ENCODE results near the gene AGXT2.

AGXT2 gene

DNA sequence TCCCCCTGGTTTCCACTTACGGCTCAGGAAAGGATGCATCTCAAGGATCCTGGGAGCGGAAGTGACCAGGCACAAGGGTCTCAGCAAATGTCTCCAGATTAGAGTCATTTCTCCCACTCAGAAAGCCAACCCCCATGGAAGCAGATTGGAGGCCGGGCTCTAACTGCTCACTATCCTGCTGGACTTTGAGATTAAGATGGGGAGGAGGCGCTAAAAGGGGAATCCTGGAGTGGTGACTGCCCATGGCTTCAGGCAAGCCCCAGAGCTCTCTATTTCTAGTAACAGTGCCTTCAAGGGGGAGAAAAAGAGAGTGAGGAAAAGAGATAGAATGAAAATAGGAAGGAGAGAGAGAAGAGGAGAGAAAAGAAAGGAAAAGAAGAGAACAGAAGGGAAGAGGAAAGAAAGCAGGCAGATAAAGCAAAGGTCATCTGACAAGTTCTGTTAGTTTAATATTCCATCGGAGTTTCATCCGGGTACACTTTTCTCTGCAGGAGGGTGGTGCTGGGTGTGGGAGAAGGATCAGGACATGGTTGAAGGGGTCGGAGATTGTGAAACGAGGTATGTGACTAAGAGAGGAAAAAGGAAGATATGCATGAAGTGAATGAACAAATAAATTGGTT lies at the start of gene AGXT2:
Gene AGXT2 (minus strand): TSS at position 165 of the 620 bp plus-strand sequence. CDS start 57 bp downstream, at position 108.
- TF ChIP-seq ESRRG (CRISPR knock-in tag; IDR thresholded peaks at IDR 0.05) (no peak), ZFP3 (CRISPR knock-in tag; IDR thresholded peaks at IDR 0.05) (no peak), TOX (CRISPR knock-in tag; IDR thresholded peaks at IDR 0.05; ENCODE audit: borderline replicate concordance) (no peak), ZC3H10 (CRISPR knock-in tag; IDR thresholded peaks at IDR 0.05) (no peak), ARNTL (CRISPR knock-in tag; IDR thresholded peaks at IDR 0.05; ENCODE audit: borderline replicate concordance, low read depth) (no peak), RARB (CRISPR knock-in tag; IDR thresholded peaks at IDR 0.05) (no peak), ZFP30 (CRISPR knock-in tag; IDR thresholded peaks at IDR 0.05) (no peak), ZNF565 (CRISPR knock-in tag; conservative IDR thresholded peaks at IDR 0.05; ENCODE audit: low read depth) (no peak), TSHZ2 (CRISPR knock-in tag; IDR thresholded peaks at IDR 0.05) (no peak), CSRNP3 (CRISPR knock-in tag; IDR thresholded peaks at IDR 0.05) (no peak), TCF4 (CRISPR knock-in tag; IDR thresholded peaks at IDR 0.05; ENCODE audit: borderline replicate concordance) (no peak), OSR1 (CRISPR knock-in tag; IDR thresholded peaks at IDR 0.05) (no peak), BACH2 (CRISPR knock-in tag; IDR thresholded peaks at IDR 0.05; ENCODE audit: borderline replicate concordance) (no peak)
- no peak for ATAC-seq

DNA sequence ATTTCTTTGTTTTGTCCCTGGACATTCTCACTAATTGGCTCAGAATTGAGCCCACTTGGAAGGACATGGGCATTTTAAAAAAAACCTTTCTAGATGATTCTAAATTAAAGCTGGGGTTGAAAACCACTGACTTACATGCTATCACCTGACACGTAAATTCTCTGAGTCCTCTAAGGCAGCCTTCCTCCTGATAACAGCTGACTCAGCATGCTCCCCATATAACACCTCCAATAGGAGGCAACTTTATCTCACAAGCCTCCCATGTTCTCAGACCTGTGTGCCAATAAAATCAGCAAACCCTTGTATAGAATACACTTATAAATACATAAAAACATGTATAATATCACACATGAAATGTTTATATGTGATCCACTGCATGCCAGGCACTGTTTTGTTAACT lies 49.2 kb upstream of the AGXT2 start:
- ATAC-seq = no peak
- no peak for TF ChIP-seq ZFP30 (CRISPR knock-in tag; IDR thresholded peaks at IDR 0.05)
- TF ChIP-seq, protein P1, sequence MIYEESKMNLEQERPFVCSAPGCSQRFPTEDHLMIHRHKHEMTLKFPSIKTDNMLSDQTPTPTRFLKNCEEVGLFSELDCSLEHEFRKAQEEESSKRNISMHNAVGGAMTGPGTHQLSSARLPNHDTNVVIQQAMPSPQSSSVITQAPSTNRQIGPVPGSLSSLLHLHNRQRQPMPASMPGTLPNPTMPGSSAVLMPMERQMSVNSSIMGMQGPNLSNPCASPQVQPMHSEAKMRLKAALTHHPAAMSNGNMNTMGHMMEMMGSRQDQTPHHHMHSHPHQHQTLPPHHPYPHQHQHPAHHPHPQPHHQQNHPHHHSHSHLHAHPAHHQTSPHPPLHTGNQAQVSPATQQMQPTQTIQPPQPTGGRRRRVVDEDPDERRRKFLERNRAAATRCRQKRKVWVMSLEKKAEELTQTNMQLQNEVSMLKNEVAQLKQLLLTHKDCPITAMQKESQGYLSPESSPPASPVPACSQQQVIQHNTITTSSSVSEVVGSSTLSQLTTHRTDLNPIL (CRISPR knock-in tag; IDR thresholded peaks at IDR 0.05; ENCODE audit: low read depth) = no peak
- TF ChIP-seq ISL1 (CRISPR knock-in tag; IDR thresholded peaks at IDR 0.05) = no peak
- TF ChIP-seq CSDC2 (CRISPR knock-in tag; IDR thresholded peaks at IDR 0.05) = no peak
- TF ChIP-seq ZNF70 (CRISPR knock-in tag; IDR thresholded peaks at IDR 0.05) = no peak
- TF ChIP-seq TCF4 (CRISPR knock-in tag; IDR thresholded peaks at IDR 0.05; ENCODE audit: borderline replicate concordance) = no peak
- no peak for TF ChIP-seq ZFP3 (CRISPR knock-in tag; IDR thresholded peaks at IDR 0.05)
- no peak for TF ChIP-seq TSHZ2 (CRISPR knock-in tag; IDR thresholded peaks at IDR 0.05)
- no peak for TF ChIP-seq PPARA (CRISPR knock-in tag; IDR thresholded peaks at IDR 0.05; ENCODE audit: borderline replicate concordance)
- TF ChIP-seq BACH2 (CRISPR knock-in tag; IDR thresholded peaks at IDR 0.05; ENCODE audit: borderline replicate concordance) = no peak
- no peak for TF ChIP-seq ZNF8 (CRISPR knock-in tag; IDR thresholded peaks at IDR 0.05)
- TF ChIP-seq SNAI2 (CRISPR knock-in tag; IDR thresholded peaks at IDR 0.05) = no peak
- TF ChIP-seq CSRNP3 (CRISPR knock-in tag; IDR thresholded peaks at IDR 0.05) = no peak
- no peak for TF ChIP-seq ESRRG (CRISPR knock-in tag; IDR thresholded peaks at IDR 0.05)
- TF ChIP-seq ZNF565 (CRISPR knock-in tag; conservative IDR thresholded peaks at IDR 0.05; ENCODE audit: low read depth) = no peak
- no peak for TF ChIP-seq ZC3H10 (CRISPR knock-in tag; IDR thresholded peaks at IDR 0.05)
- no peak for TF ChIP-seq TOX (CRISPR knock-in tag; IDR thresholded peaks at IDR 0.05; ENCODE audit: borderline replicate concordance)
- no peak for TF ChIP-seq ARNTL (CRISPR knock-in tag; IDR thresholded peaks at IDR 0.05; ENCODE audit: borderline replicate concordance, low read depth)
- no peak for TF ChIP-seq OSR1 (CRISPR knock-in tag; IDR thresholded peaks at IDR 0.05)
- no peak for TF ChIP-seq POU6F1 (CRISPR knock-in tag; IDR thresholded peaks at IDR 0.05; ENCODE audit: borderline replicate concordance, low read depth)
